GM12874 (cell line): ENCODE measurements around the gene UMOD.

Source experiments
- TF ChIP-seq, protein P1 (sequence below): IDR thresholded peaks from 2 replicates; pipeline ENCODE4 v1.5.1; 2011; ENCODE audit warnings: low read depth, mild to moderate bottlenecking, control low read depth, low read length, moderate library complexity; ENCODE audit not compliant: insufficient read depth

UMOD gene

DNA sequence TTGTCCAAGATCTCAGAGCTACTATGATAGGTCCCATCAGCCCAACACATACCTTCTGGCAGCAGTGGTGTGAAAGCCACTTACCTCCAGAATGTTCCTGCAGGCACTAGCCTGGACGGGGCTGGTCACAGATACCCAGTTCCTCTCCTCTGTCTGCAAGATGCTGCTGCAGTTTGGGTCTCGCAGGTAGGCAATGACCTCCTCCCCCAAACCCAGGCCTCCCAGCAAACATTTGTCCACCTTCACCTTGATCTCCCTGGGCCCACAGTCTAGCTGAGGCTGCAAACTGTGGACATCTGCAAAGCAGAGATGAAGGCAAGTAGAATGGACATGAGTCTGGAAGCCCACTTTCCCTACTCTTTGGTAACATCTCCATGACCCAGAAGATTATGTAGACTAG, 32.3 kb downstream of the UMOD start:
- TF ChIP-seq, protein P1, sequence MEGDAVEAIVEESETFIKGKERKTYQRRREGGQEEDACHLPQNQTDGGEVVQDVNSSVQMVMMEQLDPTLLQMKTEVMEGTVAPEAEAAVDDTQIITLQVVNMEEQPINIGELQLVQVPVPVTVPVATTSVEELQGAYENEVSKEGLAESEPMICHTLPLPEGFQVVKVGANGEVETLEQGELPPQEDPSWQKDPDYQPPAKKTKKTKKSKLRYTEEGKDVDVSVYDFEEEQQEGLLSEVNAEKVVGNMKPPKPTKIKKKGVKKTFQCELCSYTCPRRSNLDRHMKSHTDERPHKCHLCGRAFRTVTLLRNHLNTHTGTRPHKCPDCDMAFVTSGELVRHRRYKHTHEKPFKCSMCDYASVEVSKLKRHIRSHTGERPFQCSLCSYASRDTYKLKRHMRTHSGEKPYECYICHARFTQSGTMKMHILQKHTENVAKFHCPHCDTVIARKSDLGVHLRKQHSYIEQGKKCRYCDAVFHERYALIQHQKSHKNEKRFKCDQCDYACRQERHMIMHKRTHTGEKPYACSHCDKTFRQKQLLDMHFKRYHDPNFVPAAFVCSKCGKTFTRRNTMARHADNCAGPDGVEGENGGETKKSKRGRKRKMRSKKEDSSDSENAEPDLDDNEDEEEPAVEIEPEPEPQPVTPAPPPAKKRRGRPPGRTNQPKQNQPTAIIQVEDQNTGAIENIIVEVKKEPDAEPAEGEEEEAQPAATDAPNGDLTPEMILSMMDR, result no peak

DNA sequence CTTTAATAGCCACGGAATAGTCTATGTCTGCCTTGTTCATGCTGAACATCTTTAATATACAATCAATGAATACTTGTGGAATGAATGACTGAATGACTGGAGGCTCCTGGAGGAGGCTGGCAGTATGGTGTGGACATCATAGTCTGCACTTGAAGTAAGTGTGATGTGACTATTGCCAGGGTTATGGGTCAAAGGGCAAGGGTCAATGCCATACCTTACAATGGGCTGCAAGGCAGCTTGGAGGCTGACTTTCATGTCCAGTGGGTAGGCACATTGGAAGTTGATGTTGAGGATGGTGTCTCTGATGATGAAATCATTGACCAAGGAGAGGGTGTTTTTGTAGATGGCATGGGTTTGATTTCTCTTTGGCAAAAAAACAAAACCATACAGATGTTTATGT, 33.1 kb downstream of the UMOD start:
- TF ChIP-seq, protein P1, result no peak

DNA sequence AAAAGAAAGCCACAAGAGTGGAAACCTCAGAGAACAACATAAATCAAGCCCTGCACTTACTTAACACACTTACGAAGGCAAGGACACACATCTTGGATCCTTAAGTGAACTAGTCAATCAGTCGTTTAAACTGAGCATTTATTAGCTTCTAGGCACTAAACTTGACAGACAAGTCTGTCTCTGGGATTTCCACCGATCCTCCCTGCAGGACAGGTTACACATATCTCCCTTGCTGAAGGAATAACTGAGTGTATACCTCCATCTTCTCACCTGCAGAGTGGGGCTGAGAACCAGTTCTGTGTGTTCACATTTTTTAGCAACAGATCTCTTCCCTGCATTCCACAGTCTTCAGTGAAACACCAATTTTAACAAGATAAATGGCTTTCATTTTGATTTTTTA, 34.1 kb downstream of the UMOD start:
- TF ChIP-seq, protein P1, result no peak

DNA sequence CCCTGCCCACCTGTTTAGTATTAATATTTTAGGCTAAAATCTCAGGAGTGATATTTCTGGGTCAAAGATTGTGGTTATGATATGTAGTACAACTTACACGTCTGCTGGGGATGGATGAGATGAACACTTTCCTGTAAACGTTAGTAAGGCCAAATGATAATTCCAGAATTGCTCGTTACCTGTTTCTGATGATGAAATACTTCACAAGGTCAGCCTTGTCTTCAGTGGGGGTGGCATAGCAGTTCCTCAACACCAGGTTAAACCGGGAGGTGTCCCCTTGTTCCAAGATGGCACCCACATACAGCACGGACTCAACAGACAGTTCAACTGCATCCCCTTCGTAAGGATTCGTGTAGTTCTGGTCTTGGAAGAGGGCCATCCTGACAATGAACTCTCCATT, 34.5 kb downstream of the UMOD start:
- TF ChIP-seq, protein P1, result no peak

DNA sequence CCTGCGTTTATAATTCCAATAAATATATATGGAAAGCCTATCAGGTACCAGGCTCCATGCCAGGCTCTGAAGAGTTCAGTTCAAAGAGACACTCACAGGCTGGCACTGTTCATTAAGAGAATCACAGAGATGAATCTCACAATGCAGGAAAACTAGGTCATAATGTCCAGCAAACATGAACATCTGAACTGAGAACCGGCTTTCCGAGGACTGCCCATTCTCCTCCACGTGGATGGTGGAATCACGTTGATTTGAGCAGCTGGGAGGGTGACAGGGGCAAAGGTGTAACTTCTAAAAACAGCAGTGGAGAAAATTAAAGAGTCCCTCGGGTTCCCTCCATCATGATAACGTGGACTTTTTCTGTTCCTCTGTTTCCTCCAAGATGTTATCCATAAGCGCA, 35.4 kb downstream of the UMOD start:
- TF ChIP-seq, protein P1, result no peak

DNA sequence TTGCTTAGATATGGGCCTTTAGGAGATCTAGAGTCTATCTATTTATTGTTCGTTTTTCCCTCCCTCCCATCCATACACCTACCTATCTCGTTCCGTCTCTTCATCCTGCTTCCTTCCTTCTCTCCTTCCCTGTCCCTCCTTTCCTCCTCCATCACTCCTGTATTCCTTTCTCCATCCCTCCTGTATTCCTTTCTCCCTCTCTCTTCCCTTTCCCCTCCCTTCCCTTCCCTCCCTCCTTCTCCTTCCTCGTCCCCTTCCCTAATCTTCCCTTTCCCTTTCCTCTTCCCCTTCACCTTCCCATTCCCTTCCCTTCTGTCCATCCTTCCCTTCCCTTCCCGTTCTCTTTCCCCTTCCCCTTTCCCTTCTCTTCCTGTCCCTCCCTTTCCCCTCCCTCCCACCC, 35.8 kb downstream of the UMOD start:
- TF ChIP-seq, protein P1, result no peak

DNA sequence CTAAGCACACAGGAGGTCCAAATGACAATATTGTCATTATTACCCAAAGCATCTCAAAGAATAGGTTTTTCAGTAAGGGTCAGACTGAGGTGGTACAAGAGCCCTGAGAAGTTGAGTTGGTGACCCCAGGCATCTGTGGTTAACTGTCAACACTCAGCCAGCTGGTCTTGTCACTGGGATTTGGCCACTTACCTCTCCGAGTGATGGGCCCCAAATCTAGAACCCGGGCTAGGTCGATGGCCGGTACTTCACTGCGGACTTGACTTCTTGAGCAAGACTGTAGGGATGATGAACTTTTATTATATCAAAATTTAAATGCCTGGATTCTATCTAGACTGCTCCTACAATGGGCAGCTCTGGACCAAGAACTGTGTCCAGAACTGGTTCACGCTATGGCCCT, 36.8 kb downstream of the UMOD start:
- TF ChIP-seq, protein P1, result no peak

DNA sequence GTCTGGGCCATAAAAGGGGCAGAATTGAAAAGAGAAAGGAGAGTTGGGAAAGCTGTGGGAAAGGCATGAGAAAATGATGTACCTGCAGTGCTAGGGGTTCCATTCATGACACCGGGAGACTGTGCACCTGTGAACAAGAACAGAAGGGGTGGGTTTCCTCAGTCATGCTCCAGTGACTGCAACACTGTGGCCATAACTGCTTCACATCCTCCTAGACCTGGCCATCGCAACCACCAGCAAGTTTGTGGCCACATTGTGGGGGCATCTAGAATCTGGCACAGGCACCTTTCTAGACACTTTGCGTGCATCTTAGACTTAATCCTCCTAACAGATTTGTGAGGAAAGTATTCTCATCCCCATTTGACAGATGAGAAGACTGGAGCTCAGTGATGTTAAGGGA, 37.9 kb downstream of the UMOD start:
- TF ChIP-seq, protein P1, result no peak
